Activated naive CD8-positive, alpha-beta T cell treated with anti-CD3 and anti-CD28 coated beads, Interleukin-2, amount 10 ng/mL, durations not matched to agents 7 days and 5 days (primary cell): ENCODE data around the gene MYH6. TPM values are rescaled to one million over a fixed set of nuclear protein-coding genes. Genes with fewer than 3 reads are reported as not detected.
"Not testable (repeated sequence)": the region's sequence is repeated elsewhere in the genome, so short reads cannot be mapped to it uniquely, and the experiment has no call there.

Experiments
- ATAC-seq: fragments of 150-1000 bp; cut with Tn5 transposase; one replicate; pipeline ENCODE4 v1.10.0; 2021; ENCODE audit warnings: low read depth, moderate library complexity
- POLR2A ChIA-PET: fragments of 350-600 bp; sonication (Branson Sonifier 250); formaldehyde crosslinking; loops from one replicate; lab custom pipeline; 2021; ENCODE audit warnings: antibody characterized with exemption; lab: Charles Lee
- DNase-seq: peaks from one replicate; pipeline ENCODE4 v3.0.0; 2021
- H3K27ac Mint-ChIP-seq: one replicate; pipeline ENCODE4 v1.8.0; 2022; ENCODE audit warnings: mild to moderate bottlenecking, mixed read lengths
- H3K27me3 Mint-ChIP-seq: one replicate; pipeline ENCODE4 v1.8.0; 2022; ENCODE audit warnings: mild to moderate bottlenecking, moderate library complexity, mixed read lengths
- H3K36me3 Mint-ChIP-seq: one replicate; pipeline ENCODE4 v1.8.0; 2021; ENCODE audit warnings: mild to moderate bottlenecking, mixed read lengths
- H3K4me1 Mint-ChIP-seq: one replicate; pipeline ENCODE4 v1.8.0; 2021; ENCODE audit warnings: mixed read lengths
- H3K4me3 Mint-ChIP-seq: one replicate; pipeline ENCODE4 v1.8.0; 2022; ENCODE audit warnings: mild to moderate bottlenecking, moderate library complexity, mixed read lengths
- H3K9me3 Mint-ChIP-seq: one replicate; pipeline ENCODE4 v1.8.0; 2021; ENCODE audit warnings: mixed read lengths
- total RNA-seq, 2 experiments: library from RNA; stranded (reverse); gene quantifications; one replicate each; pipeline ENCODE4 v1.2.3, GENCODE V29; 2021

The MYH6 gene
- total RNA-seq, 2 experiments from 2014 or later: not detected

- POLR2A ChIA-PET: no interaction called here
- Mint-ChIP-seq H3K4me1 (no peaks in the 10 kb centered on the region), H3K27ac (no peak overlapping the region), H3K4me3 (no peak overlapping the region), H3K27me3 (peaks cover 2% of the 10 kb centered on the region), H3K9me3 (no peaks in the 10 kb centered on the region), H3K36me3 (no peaks in the 10 kb centered on the region)
- ATAC-seq (no peak), DNase-seq (no peak)
These were observed 18.7 kb downstream of the MYH6 start for GRCh38 chr14:23389396-23389795.

DNA sequence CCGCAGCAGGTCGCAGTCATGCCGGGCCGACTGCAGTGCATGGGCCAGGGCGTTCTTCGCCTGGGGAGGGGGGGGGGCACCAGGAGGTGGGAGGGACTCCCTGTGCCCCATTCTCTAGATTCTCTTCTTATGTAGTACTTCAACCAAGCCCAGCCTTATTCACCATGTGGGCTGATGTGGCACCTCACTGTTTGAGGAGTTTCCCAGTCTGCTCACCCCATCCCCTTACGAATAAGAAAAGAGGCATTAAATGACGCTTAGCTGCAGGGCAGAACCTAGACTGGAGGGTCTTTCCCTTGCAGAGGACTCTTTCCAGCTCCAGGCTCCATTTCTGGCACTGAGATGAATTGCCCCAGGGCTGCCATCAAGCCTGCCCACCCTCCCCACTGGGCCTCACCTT lies 19.1 kb downstream of the MYH6 start:
- H3K27me3 Mint-ChIP-seq: peaks cover 2% of the 10 kb centered on the region
- DNase-seq (no peak), ATAC-seq (no peak)
- POLR2A ChIA-PET: no interaction called here
- H3K4me3 Mint-ChIP-seq: no peak overlapping the region
- H3K27ac Mint-ChIP-seq: no peak overlapping the region
- no peaks in the 10 kb centered on the region for H3K9me3 Mint-ChIP-seq
- no peaks in the 10 kb centered on the region for H3K36me3 Mint-ChIP-seq
- H3K4me1 Mint-ChIP-seq: no peaks in the 10 kb centered on the region

DNA sequence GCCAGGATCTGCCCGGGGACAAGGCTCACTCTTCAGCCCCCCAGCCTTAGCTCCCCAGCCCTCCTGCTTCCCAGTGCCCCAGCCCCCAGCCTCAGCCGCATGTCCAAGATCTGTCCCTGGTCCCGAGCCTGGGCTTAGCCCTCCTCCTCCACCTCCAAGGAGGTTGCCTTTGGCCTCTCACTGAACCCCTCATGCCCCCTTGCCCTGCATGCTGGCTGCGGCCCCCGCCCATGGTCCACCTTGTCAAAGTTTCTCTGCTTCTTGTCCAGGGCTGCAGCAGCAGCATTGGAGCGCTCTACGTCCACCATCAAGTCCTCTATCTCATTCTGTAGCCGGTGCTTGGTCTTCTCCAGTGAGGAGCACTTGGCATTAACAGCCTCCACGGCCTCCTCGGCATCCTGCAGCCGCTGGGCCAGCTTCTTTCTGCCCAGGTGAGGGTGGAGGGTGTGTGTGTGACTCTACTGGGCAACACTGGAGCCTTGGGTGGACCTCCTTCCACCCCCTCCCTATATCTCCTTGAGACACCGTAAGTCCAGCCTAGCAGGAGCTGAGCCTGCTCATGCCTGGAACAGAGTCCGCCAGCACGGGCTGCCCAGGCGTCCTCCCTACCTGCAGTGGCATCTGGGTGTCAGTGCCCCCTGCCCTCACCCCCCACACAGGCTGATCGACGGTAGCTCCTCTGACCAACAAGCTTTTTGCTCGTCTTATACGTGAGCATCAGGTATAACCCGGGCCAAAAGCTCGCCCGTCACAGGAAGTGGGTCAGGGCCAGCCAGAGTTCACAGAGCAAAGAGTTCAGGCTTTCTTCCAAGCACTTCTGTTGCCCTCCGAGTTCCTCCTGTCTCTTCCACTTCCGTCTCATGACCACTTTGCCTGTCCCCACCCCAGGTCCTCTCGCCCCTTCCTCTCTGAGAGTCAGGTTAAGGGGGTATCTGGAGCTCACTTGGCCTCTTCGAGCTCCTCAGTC lies 19.9 kb downstream of the MYH6 start:
- no peaks in the 10 kb centered on the region for H3K4me1 Mint-ChIP-seq
- peaks cover 2% of the 10 kb centered on the region for H3K27me3 Mint-ChIP-seq
- DNase-seq: no peak
- ATAC-seq: no peak
- H3K4me3 Mint-ChIP-seq: no peak overlapping the region
- H3K36me3 Mint-ChIP-seq: no peaks in the 10 kb centered on the region
- POLR2A ChIA-PET: no interaction called here
- H3K27ac Mint-ChIP-seq: no peak overlapping the region
- no peaks in the 10 kb centered on the region for H3K9me3 Mint-ChIP-seq

DNA sequence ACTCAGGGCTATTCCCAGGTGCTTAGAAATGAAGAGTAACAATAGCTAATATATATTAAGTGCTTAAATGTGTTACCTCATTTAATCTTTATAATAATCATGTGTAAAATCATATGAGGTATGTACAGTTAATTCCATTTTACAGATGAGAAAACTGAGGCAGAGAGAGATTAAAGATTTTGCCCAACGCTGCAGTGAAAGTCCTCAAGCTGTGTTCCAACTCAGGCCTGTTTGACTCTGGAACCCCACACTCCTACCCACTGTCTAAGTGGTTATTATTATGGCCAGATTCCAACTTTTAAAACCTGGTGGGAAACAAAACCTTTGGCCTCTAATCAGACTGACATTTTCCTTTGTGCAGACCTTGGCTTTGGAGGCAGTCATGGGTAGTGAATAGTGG lies 21.1 kb downstream of the MYH6 start:
- Mint-ChIP-seq H3K4me1 (peaks cover 2% of the 10 kb centered on the region), H3K9me3 (no peaks in the 10 kb centered on the region), H3K36me3 (no peaks in the 10 kb centered on the region), H3K27me3 (peaks cover 7% of the 10 kb centered on the region), H3K27ac (no peak overlapping the region), H3K4me3 (no peak overlapping the region)
- no peak for ATAC-seq
- POLR2A ChIA-PET: no interaction called here
- DNase-seq: no peak

DNA sequence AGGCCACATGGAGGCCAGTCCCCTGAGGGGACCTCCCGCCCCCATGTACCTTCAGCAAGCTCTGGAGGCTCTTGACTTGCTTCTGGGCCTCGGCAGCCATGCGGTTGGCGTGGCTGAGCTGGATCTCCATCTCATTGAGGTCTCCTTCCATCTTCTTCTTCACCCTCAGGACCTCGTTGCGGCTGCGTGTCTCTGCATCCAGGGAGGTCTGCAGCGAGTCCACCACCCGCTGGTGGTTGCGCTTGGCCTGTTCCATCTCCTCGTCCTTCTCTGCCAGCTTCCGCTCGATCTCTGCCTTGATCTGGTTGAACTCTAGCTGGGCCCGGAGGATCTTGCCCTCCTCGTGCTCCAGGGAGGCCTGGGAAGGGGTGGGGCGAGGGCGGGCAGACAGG lies 21.8 kb downstream of the MYH6 start:
- H3K27ac Mint-ChIP-seq, POLR2A ChIA-PET: not testable (repeated sequence)

GRCh38 chr14:23385642-23386265 lies 22.3 kb downstream of the MYH6 start:
- H3K4me1 Mint-ChIP-seq: peaks cover 2% of the 10 kb centered on the region
- DNase-seq: no peak
- no peak overlapping the region for H3K4me3 Mint-ChIP-seq
- no peaks in the 10 kb centered on the region for H3K9me3 Mint-ChIP-seq
- no peak overlapping the region for H3K27ac Mint-ChIP-seq
- H3K36me3 Mint-ChIP-seq: no peaks in the 10 kb centered on the region
- POLR2A ChIA-PET: no interaction called here
- ATAC-seq: no peak
- peaks cover 9% of the 10 kb centered on the region for H3K27me3 Mint-ChIP-seq

More for the DNA sequence above, 21.8 kb downstream of the MYH6 start:
- not testable (repeated sequence) for H3K4me1 Mint-ChIP-seq, H3K9me3 Mint-ChIP-seq, H3K4me3 Mint-ChIP-seq, H3K27me3 Mint-ChIP-seq, DNase-seq, H3K36me3 Mint-ChIP-seq, ATAC-seq

GRCh38 chr14:23385244-23385641 lies 22.8 kb downstream of the MYH6 start:
- no peaks in the 10 kb centered on the region for H3K36me3 Mint-ChIP-seq
- H3K9me3 Mint-ChIP-seq: no peaks in the 10 kb centered on the region
- POLR2A ChIA-PET: no interaction called here
- H3K4me1 Mint-ChIP-seq: peaks cover 2% of the 10 kb centered on the region
- H3K4me3 Mint-ChIP-seq: no peak overlapping the region
- no peak for ATAC-seq
- H3K27me3 Mint-ChIP-seq: peaks cover 9% of the 10 kb centered on the region
- no peak for DNase-seq
- no peak overlapping the region for H3K27ac Mint-ChIP-seq

DNA sequence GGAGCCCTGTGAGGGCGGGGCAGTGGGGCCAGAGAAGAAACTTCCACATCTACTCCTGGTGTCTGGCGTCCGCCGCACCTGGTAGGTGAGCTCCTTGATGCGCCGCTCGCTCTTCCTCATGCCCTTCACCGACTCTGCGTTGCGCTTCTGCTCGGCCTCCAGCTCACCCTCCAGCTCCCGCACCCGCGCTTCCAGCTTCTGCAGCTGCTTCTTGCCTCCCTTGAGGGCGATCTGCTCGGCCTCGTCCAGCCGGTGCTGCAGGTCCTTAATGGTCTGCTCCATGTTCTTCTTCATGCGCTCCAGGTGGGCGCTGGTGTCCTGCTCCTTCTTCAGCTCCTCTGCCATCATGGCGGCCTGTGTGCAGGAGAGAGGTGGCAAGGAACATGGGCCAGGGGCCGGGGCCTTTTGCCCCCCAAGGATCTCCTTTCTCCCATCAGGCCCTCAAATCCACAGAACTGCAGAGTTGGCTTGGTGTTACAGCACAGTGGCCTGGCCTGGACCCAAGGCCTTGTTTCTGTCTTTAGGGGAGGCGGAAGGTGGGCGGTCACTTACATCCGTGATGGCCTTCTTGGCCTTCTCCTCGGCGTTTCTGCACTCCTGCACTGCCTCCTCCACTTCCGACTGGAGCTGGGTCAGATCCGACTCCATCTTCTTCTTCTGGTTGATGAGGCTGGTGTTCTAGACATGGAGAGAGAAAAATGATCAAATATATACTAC lies 23.6 kb downstream of the MYH6 start:
- Mint-ChIP-seq H3K36me3 (no peaks in the 10 kb centered on the region), H3K27me3 (peaks cover 9% of the 10 kb centered on the region), H3K27ac (no peak overlapping the region), H3K9me3 (no peaks in the 10 kb centered on the region), H3K4me1 (peaks cover 3% of the 10 kb centered on the region), H3K4me3 (no peak overlapping the region)
- no peak for ATAC-seq
- DNase-seq: no peak
- POLR2A ChIA-PET: no interaction called here

- Mint-ChIP-seq H3K27me3 (peaks cover 9% of the 10 kb centered on the region), H3K27ac (no peak overlapping the region), H3K9me3 (no peaks in the 10 kb centered on the region), H3K4me1 (peaks cover 3% of the 10 kb centered on the region), H3K4me3 (no peak overlapping the region), H3K36me3 (no peaks in the 10 kb centered on the region)
- ATAC-seq (no peak), DNase-seq (no peak)
- POLR2A ChIA-PET: no interaction called here
These were observed 25.2 kb downstream of the MYH6 start for GRCh38 chr14:23382731-23383440.

- H3K4me3 Mint-ChIP-seq: no peak overlapping the region
- POLR2A ChIA-PET: no interaction called here
- no peaks in the 10 kb centered on the region for H3K9me3 Mint-ChIP-seq
- H3K36me3 Mint-ChIP-seq: no peaks in the 10 kb centered on the region
- DNase-seq (no peak), ATAC-seq (no peak)
- H3K27ac Mint-ChIP-seq: no peak overlapping the region
- H3K4me1 Mint-ChIP-seq: peaks cover 9% of the 10 kb centered on the region
- H3K27me3 Mint-ChIP-seq: peaks cover 9% of the 10 kb centered on the region
These were observed 25.8 kb downstream of the MYH6 start for GRCh38 chr14:23382276-23382675.

DNA sequence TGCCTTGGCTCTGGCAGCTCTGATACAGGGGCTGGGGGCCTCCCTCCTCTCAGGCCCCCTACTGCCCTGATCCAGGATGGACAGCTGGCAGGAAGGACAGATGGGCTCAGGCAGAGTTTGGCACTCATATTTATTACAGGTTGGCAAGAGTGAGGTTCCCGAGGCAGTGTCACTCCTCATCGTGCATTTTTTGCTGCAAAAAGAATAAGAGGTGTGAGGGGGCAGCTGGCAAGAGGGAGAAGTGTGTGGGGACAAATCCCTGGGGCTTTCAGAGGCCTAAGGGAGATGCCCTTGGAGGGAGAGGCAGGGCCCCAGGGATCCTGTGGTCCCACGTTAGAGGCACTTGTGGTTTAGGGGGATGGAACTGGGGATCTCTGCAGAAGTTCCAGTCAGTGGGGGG lies 26.2 kb downstream of the MYH6 start:
- H3K9me3 Mint-ChIP-seq: no peaks in the 10 kb centered on the region

DNA sequence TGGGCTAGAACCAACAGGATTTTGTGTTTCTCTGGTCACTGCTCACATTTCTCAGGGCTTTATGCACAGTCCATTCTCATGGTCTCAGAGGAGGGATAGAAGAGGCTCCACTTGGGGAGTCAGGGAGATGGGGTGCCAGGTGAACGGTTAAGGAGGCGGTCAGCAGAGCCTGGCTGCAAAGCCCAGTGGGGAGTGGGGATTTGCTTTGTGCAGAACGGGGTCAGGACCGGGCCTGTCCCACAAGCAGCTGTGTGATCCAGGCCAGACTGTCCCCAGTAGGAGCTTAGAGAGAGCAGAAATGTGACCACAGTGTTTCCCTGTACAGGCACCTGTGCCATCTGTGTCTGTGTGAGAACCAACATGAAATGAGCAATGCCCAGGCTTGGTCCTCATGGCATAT lies 27.1 kb downstream of the MYH6 start:
- H3K27ac Mint-ChIP-seq: no peak overlapping the region
- H3K36me3 Mint-ChIP-seq: no peaks in the 10 kb centered on the region
- H3K4me3 Mint-ChIP-seq: no peak overlapping the region
- H3K4me1 Mint-ChIP-seq: peaks cover 9% of the 10 kb centered on the region
- ATAC-seq (no peak), DNase-seq (no peak)
- peaks cover 9% of the 10 kb centered on the region for H3K27me3 Mint-ChIP-seq
- POLR2A ChIA-PET: interaction anchor here (1.6 kb wide), 1 partner anchor 60 kb away, joined by 5 read pairs; the partner anchor contains the start of gene PABPN1
- H3K9me3 Mint-ChIP-seq: no peaks in the 10 kb centered on the region

More for the DNA sequence above, 26.2 kb downstream of the MYH6 start:
- POLR2A ChIA-PET: no interaction called here
- DNase-seq: no peak
- H3K36me3 Mint-ChIP-seq: no peaks in the 10 kb centered on the region
- H3K27ac Mint-ChIP-seq: no peak overlapping the region
- ATAC-seq: no peak
- H3K4me1 Mint-ChIP-seq: peaks cover 9% of the 10 kb centered on the region
- peaks cover 9% of the 10 kb centered on the region for H3K27me3 Mint-ChIP-seq
- no peak overlapping the region for H3K4me3 Mint-ChIP-seq
